ENCODE results near the gene COPG2. TPM values are rescaled to one million over a fixed set of nuclear protein-coding genes. Genes with fewer than 3 reads are reported as not detected.
"Not testable (repeated sequence)": the region's sequence is repeated elsewhere in the genome, so short reads cannot be mapped to it uniquely, and the experiment has no call there.

The COPG2 gene
- total RNA-seq, 1 donor from 2014 or later, result 15.7 TPM

DNA sequence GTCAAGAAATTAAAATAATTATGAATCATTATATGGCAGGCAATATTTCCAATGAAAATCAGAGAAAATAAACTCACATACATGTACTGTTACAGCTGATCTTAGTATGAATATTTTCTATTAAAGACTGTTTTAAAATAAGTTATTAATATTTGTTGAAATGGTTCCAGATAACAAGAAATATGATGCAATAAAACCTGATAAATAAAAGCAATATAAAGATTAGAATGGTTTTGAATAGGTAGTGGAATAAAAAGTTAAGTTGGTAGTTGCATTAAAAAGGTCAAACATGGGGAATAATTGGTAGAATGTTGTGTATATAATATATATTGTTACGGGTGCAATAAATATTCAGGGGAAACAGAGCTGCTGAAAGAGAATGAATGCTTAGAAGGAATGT lies 124.2 kb downstream of the COPG2 start:
- no peaks in the 10 kb centered on the region for H3K9me3 ChIP-seq
- no peaks in the 10 kb centered on the region for H3K27me3 ChIP-seq
- TF ChIP-seq POLR2AphosphoS5 (IDR thresholded peaks at IDR 0.05; ENCODE audit: insufficient read depth in 1 of 2, low read depth in 1 of 2), result no peak
- no peak for TF ChIP-seq CTCF (IDR thresholded peaks at IDR 0.05)
- intact Hi-C loops (cut with DNase I), result no loop called here
- no peaks in the 10 kb centered on the region for H3K4me1 ChIP-seq
- no peak overlapping the region for H3K27ac ChIP-seq
- peaks cover 0 to 4% of the 10 kb centered on the region in 2 donors for H3K36me3 ChIP-seq
- DNase-seq (ENCODE audit: extremely low spot score in 2 of 2), result no peak
- no peak overlapping the region for H3K4me3 ChIP-seq

GRCh38 chr7:130543487-130544010 lies 125.0 kb downstream of the COPG2 start:
- Histone ChIP-seq H3K36me3 (peaks cover 0 to 4% of the 10 kb centered on the region in 2 donors), H3K4me1 (no peaks in the 10 kb centered on the region), H3K9me3 (no peaks in the 10 kb centered on the region), H3K27ac (no peak overlapping the region), H3K27me3 (no peaks in the 10 kb centered on the region), H3K4me3 (no peak overlapping the region)
- no peak for DNase-seq (ENCODE audit: extremely low spot score in 2 of 2)
- intact Hi-C loops (cut with DNase I), result no loop called here
- no peak for TF ChIP-seq CTCF (IDR thresholded peaks at IDR 0.05)
- no peak for TF ChIP-seq POLR2AphosphoS5 (IDR thresholded peaks at IDR 0.05; ENCODE audit: insufficient read depth in 1 of 2, low read depth in 1 of 2)
- TF ChIP-seq POLR2A (IDR thresholded peaks at IDR 0.05), result no peak

- H3K27ac ChIP-seq; H3K4me3 ChIP-seq; H3K36me3 ChIP-seq; intact Hi-C loops (cut with DNase I); DNase-seq (ENCODE audit: extremely low spot score in 2 of 2); H3K4me1 ChIP-seq; H3K9me3 ChIP-seq; H3K27me3 ChIP-seq: not testable (repeated sequence)
Measured at GRCh38 chr7:130542297-130542696, 126.3 kb downstream of the COPG2 start.

DNA sequence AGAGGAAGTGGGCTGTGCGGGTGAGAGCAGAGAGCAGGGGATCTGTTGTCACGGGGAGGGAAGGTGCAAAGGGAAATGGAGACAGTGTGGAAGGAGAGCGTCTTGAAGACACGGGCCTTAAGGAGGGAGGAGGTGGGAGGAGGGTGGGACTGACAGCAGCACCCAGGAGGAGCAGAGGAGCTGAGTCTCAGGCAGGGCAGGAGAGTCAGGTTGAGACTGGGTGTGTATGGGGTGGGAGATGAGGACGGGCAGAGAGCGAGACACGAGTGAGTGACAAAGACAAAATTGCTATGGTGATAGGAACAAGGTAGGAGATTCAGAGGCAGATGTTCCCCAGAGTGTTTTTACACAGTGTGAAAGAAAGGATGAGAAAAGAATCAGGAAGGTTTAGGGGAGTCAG lies 127.3 kb downstream of the COPG2 start:
- H3K4me1 ChIP-seq; H3K27me3 ChIP-seq; H3K36me3 ChIP-seq; intact Hi-C loops (cut with DNase I); H3K9me3 ChIP-seq; DNase-seq (ENCODE audit: extremely low spot score in 2 of 2); H3K4me3 ChIP-seq; H3K27ac ChIP-seq: not testable (repeated sequence)

- H3K9me3 ChIP-seq; H3K27me3 ChIP-seq; H3K4me1 ChIP-seq; H3K4me3 ChIP-seq; H3K27ac ChIP-seq; intact Hi-C loops (cut with DNase I); H3K36me3 ChIP-seq; DNase-seq (ENCODE audit: extremely low spot score in 2 of 2): not testable (repeated sequence)
Measured at GRCh38 chr7:130537894-130538293, 130.7 kb downstream of the COPG2 start.

GRCh38 chr7:130529417-130529816 lies 139.1 kb downstream of the COPG2 start:
- H3K27ac ChIP-seq, result no peak overlapping the region
- no peaks in the 10 kb centered on the region for H3K36me3 ChIP-seq
- no peak overlapping the region for H3K4me3 ChIP-seq
- intact Hi-C loops (cut with DNase I), result no loop called here
- TF ChIP-seq POLR2A (IDR thresholded peaks at IDR 0.05) (no peak), POLR2AphosphoS5 (IDR thresholded peaks at IDR 0.05; ENCODE audit: insufficient read depth in 1 of 2, low read depth in 1 of 2) (no peak), CTCF (IDR thresholded peaks at IDR 0.05) (no peak)
- no peaks in the 10 kb centered on the region for H3K9me3 ChIP-seq
- no peaks in the 10 kb centered on the region for H3K27me3 ChIP-seq
- peak in 1 of 2 donors; percentile 32 for DNase-seq (ENCODE audit: extremely low spot score in 2 of 2)
- H3K4me1 ChIP-seq, result no peaks in the 10 kb centered on the region

GRCh38 chr7:130527752-130528355 lies 140.7 kb downstream of the COPG2 start:
- H3K9me3 ChIP-seq; H3K27ac ChIP-seq; H3K4me3 ChIP-seq; H3K36me3 ChIP-seq; intact Hi-C loops (cut with DNase I); H3K4me1 ChIP-seq; H3K27me3 ChIP-seq: not testable (repeated sequence)
- peak in 1 of 2 donors; percentile 22 for DNase-seq (ENCODE audit: extremely low spot score in 2 of 2)
